Adipocyte (in vitro differentiated cells): ENCODE measurements around the gene TTN.

Experiments
- DNase-seq: peaks from one replicate; pipeline ENCODE4 v3.0.0-alpha.2; 2015; ENCODE audit warnings: low read depth
- H3K27me3 ChIP-seq: replicated peaks from 2 replicates; pipeline ENCODE4 v1.7.0; 2013; ENCODE audit warnings: mild to moderate bottlenecking, low read length, moderate library complexity; ENCODE audit not compliant: control insufficient read depth, insufficient read depth
- H3K36me3 ChIP-seq: 2 replicates; pipeline ENCODE4 v1.7.0; 2013; ENCODE audit warnings: low read length, mild to moderate bottlenecking, moderate library complexity; ENCODE audit not compliant: control insufficient read depth, insufficient read depth, severe bottlenecking
- H3K4me1 ChIP-seq: 2 replicates; pipeline ENCODE4 v1.7.0; 2013; ENCODE audit warnings: mild to moderate bottlenecking, low read length, moderate library complexity; ENCODE audit not compliant: control insufficient read depth, insufficient read depth
- H3K4me3 ChIP-seq: 2 replicates; pipeline ENCODE4 v1.7.0; 2013; ENCODE audit warnings: mild to moderate bottlenecking, low read length, moderate library complexity
- H3K9ac ChIP-seq: 2 replicates; pipeline ENCODE4 v1.7.0; 2013; ENCODE audit warnings: mild to moderate bottlenecking, low read length, moderate library complexity
- H3K9me3 ChIP-seq: 2 replicates; pipeline ENCODE4 v1.7.0; 2013; ENCODE audit warnings: mild to moderate bottlenecking, low read length, moderate library complexity; ENCODE audit not compliant: control insufficient read depth

Gene TTN

GRCh38 chr2:178811045-178811444 is 3.8 kb upstream of the TTN start:
- Histone ChIP-seq H3K9ac (no peak overlapping the region), H3K4me3 (no peak overlapping the region), H3K4me1 (no peaks in the 10 kb centered on the region), H3K9me3 (no peaks in the 10 kb centered on the region), H3K27me3 (no peaks in the 10 kb centered on the region), H3K36me3 (no peaks in the 10 kb centered on the region)
- DNase-seq: no peak

- Histone ChIP-seq H3K36me3 (no peaks in the 10 kb centered on the region), H3K27me3 (no peaks in the 10 kb centered on the region), H3K4me1 (no peaks in the 10 kb centered on the region), H3K9ac (no peak overlapping the region), H3K9me3 (no peaks in the 10 kb centered on the region), H3K4me3 (no peak overlapping the region)
- DNase-seq: no peak
Observed at GRCh38 chr2:178810422-178810821, 3.2 kb upstream of the TTN start.

- no peaks in the 10 kb centered on the region for H3K36me3 ChIP-seq
- no peaks in the 10 kb centered on the region for H3K4me1 ChIP-seq
- DNase-seq: no peak
Observed at GRCh38 chr2:178806543-178806942, 680 bp downstream of the TTN start.

GRCh38 chr2:178805457-178805856 is 1.8 kb downstream of the TTN start:
- Histone ChIP-seq H3K9me3 (no peaks in the 10 kb centered on the region), H3K27me3 (no peaks in the 10 kb centered on the region), H3K36me3 (no peaks in the 10 kb centered on the region), H3K4me1 (no peaks in the 10 kb centered on the region), H3K4me3 (no peak overlapping the region), H3K9ac (no peak overlapping the region)
- DNase-seq: no peak

More at GRCh38 chr2:178806543-178806942, 680 bp downstream of the TTN start:
- H3K27me3 ChIP-seq: no peaks in the 10 kb centered on the region
- H3K9me3 ChIP-seq: no peaks in the 10 kb centered on the region
- H3K4me3 ChIP-seq: no peak overlapping the region
- no peak overlapping the region for H3K9ac ChIP-seq

- H3K4me3 ChIP-seq: no peak overlapping the region
- DNase-seq: no peak
- no peaks in the 10 kb centered on the region for H3K27me3 ChIP-seq
- no peaks in the 10 kb centered on the region for H3K4me1 ChIP-seq
- H3K36me3 ChIP-seq: no peaks in the 10 kb centered on the region
- no peaks in the 10 kb centered on the region for H3K9me3 ChIP-seq
- no peak overlapping the region for H3K9ac ChIP-seq
Observed at GRCh38 chr2:178804791-178805190, 2.4 kb downstream of the TTN start.

GRCh38 chr2:178800510-178800909 is 6.7 kb downstream of the TTN start:
- H3K9ac ChIP-seq: no peak overlapping the region
- H3K36me3 ChIP-seq: no peaks in the 10 kb centered on the region
- no peaks in the 10 kb centered on the region for H3K4me1 ChIP-seq
- no peak overlapping the region for H3K4me3 ChIP-seq
- peaks cover 7% of the 10 kb centered on the region for H3K9me3 ChIP-seq
- no peak for DNase-seq
- no peaks in the 10 kb centered on the region for H3K27me3 ChIP-seq

GRCh38 chr2:178799305-178799704 is 7.9 kb downstream of the TTN start:
- Histone ChIP-seq H3K27me3 (no peaks in the 10 kb centered on the region), H3K36me3 (no peaks in the 10 kb centered on the region)
- DNase-seq: no peak

GRCh38 chr2:178796079-178796677 is 11.0 kb downstream of the TTN start:
- Histone ChIP-seq H3K4me3 (no peak overlapping the region), H3K9ac (no peak overlapping the region), H3K9me3 (peaks cover 7% of the 10 kb centered on the region), H3K36me3 (no peaks in the 10 kb centered on the region), H3K27me3 (no peaks in the 10 kb centered on the region), H3K4me1 (no peaks in the 10 kb centered on the region)
- peak; percentile 83 for DNase-seq

More at GRCh38 chr2:178799305-178799704, 7.9 kb downstream of the TTN start:
- Histone ChIP-seq H3K4me3 (no peak overlapping the region), H3K9me3 (peaks cover 7% of the 10 kb centered on the region), H3K4me1 (no peaks in the 10 kb centered on the region), H3K9ac (no peak overlapping the region)

GRCh38 chr2:178787934-178788333 is 19.3 kb downstream of the TTN start:
- H3K27me3 ChIP-seq: no peaks in the 10 kb centered on the region
- no peak overlapping the region for H3K9ac ChIP-seq
- H3K36me3 ChIP-seq: no peaks in the 10 kb centered on the region
- peaks cover 12% of the 10 kb centered on the region for H3K4me1 ChIP-seq
- no peaks in the 10 kb centered on the region for H3K9me3 ChIP-seq
- no peak for DNase-seq
- no peak overlapping the region for H3K4me3 ChIP-seq

- Histone ChIP-seq H3K9me3 (no peaks in the 10 kb centered on the region), H3K36me3 (no peaks in the 10 kb centered on the region), H3K4me1 (peaks cover 12% of the 10 kb centered on the region), H3K27me3 (no peaks in the 10 kb centered on the region), H3K9ac (no peak overlapping the region), H3K4me3 (no peak overlapping the region)
- DNase-seq: no peak
Observed at GRCh38 chr2:178787155-178787554, 20.1 kb downstream of the TTN start.

GRCh38 chr2:178783889-178784288 is 23.3 kb downstream of the TTN start:
- no peak for DNase-seq
- peaks cover 12% of the 10 kb centered on the region for H3K4me1 ChIP-seq
- H3K9me3 ChIP-seq: no peaks in the 10 kb centered on the region
- no peak overlapping the region for H3K4me3 ChIP-seq
- no peaks in the 10 kb centered on the region for H3K27me3 ChIP-seq
- no peaks in the 10 kb centered on the region for H3K36me3 ChIP-seq
- no peak overlapping the region for H3K9ac ChIP-seq

GRCh38 chr2:178782236-178782635 is 25.0 kb downstream of the TTN start:
- DNase-seq: no peak
- no peak overlapping the region for H3K9ac ChIP-seq
- no peaks in the 10 kb centered on the region for H3K9me3 ChIP-seq
- no peak overlapping the region for H3K4me3 ChIP-seq
- peaks cover 12% of the 10 kb centered on the region for H3K4me1 ChIP-seq
- no peaks in the 10 kb centered on the region for H3K36me3 ChIP-seq
- no peaks in the 10 kb centered on the region for H3K27me3 ChIP-seq
